ENCODE data around the gene SMAP1.

SMAP1 gene

DNA sequence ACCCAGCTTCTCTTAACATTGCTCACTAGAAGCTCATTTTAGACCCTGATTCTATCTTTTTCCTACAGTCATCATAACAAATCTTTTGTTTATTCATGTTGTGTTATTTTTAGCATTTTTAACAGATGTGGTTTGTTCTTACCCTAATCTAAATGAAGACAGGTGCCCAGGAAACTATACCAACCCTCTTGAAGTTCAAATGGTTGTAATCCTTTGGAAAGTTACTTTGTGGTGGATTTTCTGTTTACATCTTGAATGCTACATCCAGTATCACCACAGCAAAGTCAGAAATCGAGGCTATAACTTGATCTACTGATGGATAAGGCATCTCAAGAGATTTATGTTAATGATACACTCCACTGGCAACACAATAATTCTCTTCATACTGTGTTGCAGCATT lies 26.2 kb downstream of the SMAP1 start:
- no peak for TF ChIP-seq CTCF (IDR thresholded peaks at IDR 0.05; ENCODE audit: insufficient read depth, low read depth, low read length, missing control alignments)
- H3K4me3 ChIP-seq (ENCODE audit: low read length) = no peak overlapping the region
- DNase-seq (ENCODE audit: low read depth) = no peak

DNA sequence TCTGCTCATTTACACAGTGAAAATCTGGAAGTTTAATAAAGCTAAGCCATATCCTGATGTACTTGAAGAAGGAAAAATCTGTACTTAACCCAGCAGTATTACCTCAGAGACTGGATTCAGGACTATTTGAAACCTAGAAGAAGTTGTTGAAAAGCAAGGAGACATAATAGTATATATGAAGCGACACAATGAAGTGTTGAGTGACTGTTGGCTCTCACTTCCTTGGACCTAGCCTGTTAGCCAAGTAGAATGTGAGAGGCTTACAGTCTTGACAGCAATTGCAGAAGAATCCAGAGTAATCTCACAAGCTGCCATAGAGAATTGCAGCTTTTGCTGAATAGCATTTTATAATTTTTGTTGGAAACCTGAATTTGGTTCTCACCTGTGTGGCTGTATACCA lies 26.7 kb downstream of the SMAP1 start:
- no peak for DNase-seq (ENCODE audit: low read depth)
- no peak for TF ChIP-seq CTCF (IDR thresholded peaks at IDR 0.05; ENCODE audit: insufficient read depth, low read depth, low read length, missing control alignments)

GRCh38 chr6:70700922-70701876 lies 33.5 kb downstream of the SMAP1 start:
- no peak for DNase-seq (ENCODE audit: low read depth)
- H3K4me3 ChIP-seq (ENCODE audit: low read length) = no peak overlapping the region
- TF ChIP-seq CTCF (IDR thresholded peaks at IDR 0.05; ENCODE audit: insufficient read depth, low read depth, low read length, missing control alignments) = no peak

More for the DNA sequence above, 26.7 kb downstream of the SMAP1 start:
- H3K4me3 ChIP-seq (ENCODE audit: low read length) = no peak overlapping the region

GRCh38 chr6:70705772-70706171 lies 38.1 kb downstream of the SMAP1 start:
- H3K4me3 ChIP-seq (ENCODE audit: low read length) = no peak overlapping the region
- TF ChIP-seq CTCF (IDR thresholded peaks at IDR 0.05; ENCODE audit: insufficient read depth, low read depth, low read length, missing control alignments) = no peak
- no peak for DNase-seq (ENCODE audit: low read depth)

DNA sequence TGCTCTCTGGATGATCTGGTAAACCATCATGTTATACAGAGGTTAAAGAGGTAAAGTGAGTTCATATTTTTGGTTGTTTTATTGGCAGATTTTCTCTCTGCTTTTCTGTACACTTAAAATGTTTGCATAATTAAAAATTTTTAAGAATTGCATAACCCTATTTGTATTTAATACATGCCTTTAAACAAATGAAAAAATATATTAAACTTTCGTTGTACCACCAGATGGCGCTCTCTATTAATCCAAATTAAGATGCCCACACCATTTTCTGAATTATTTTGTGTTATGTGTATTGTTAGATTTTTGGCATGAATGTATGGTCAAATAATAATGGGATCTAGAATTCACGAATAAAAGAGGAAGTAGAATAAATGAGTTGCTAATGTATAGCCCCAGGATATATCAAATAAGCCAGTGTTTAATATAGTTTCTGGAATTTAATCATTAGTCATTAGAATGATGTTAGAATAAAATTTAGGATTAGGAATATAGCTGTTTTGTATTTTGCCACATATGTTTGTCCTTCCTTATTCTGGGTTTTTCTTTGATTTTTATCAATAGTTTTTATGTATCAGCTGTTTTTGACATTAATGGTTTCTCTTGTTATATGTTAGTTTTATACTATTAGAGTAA lies 38.9 kb downstream of the SMAP1 start:
- H3K4me3 ChIP-seq (ENCODE audit: low read length) = no peak overlapping the region
- peak; percentile 53 for DNase-seq (ENCODE audit: low read depth)
- TF ChIP-seq CTCF (IDR thresholded peaks at IDR 0.05; ENCODE audit: insufficient read depth, low read depth, low read length, missing control alignments) = peak; percentile 26

DNA sequence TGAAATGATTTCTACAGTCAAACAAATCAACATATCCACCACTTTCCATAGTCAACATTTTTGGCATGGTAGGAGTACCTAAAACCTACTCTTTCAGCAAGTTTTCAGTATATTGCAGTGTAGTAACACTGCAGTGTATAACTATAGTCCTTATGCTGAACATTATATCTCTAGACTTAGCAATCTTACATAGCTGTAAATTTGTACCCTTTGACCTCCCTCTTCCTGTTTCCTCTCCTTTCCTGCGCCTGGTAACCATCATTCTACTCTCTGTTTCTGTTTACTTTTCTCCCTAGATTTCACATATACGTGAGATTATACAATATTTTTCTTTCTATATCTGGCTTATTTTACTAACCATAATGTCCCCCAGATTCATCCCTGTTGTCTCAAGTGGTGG lies 40.2 kb downstream of the SMAP1 start:
- no peak overlapping the region for H3K4me3 ChIP-seq (ENCODE audit: low read length)
- no peak for TF ChIP-seq CTCF (IDR thresholded peaks at IDR 0.05; ENCODE audit: insufficient read depth, low read depth, low read length, missing control alignments)
- DNase-seq (ENCODE audit: low read depth) = no peak

Measured in epithelial cell of esophagus (primary cell).